Sigmoid colon (tissue), 7 donors: ENCODE measurements around the gene EEF2. TPM values are rescaled to one million over a fixed set of nuclear protein-coding genes. Genes with fewer than 3 reads are reported as not detected.
"Not testable (repeated sequence)": the region's sequence is repeated elsewhere in the genome, so short reads cannot be mapped to it uniquely, and the experiment has no call there.

Experiments used
- DNase-seq: peaks from one replicate; pipeline ENCODE4 v3.0.0-alpha.2; 2019
- H3K27ac ChIP-seq, 4 donors: fragments of 200-600 bp; sonication (generic); one replicate each; pipeline ENCODE4 v1.5.1; 2016 to 2019; ENCODE audit warnings: mild to moderate bottlenecking in 1 of 4
- H3K27me3 ChIP-seq, 3 donors: fragments of 200-600 bp; sonication (generic); one replicate each; pipeline ENCODE4 v1.5.1; 2019; ENCODE audit warnings: mild to moderate bottlenecking in 1 of 3
- H3K36me3 ChIP-seq, 4 donors: fragments of 200-600 bp; sonication (generic); one replicate each; pipeline ENCODE4 v1.5.1; 2016 to 2019
- H3K4me1 ChIP-seq, 4 donors: fragments of 200-600 bp; sonication (generic); one replicate each; pipeline ENCODE4 v1.5.1; 2017 to 2019
- H3K4me3 ChIP-seq, 4 donors: fragments of 200-600 bp; sonication (generic); one replicate each; pipeline ENCODE4 v1.5.1; 2017 to 2019; ENCODE audit warnings: mild to moderate bottlenecking in 2 of 4, moderate library complexity in 1 of 4
- H3K9me3 ChIP-seq, 4 donors: fragments of 200-600 bp in 3 of 4; sonication (generic) in 3 of 4; one replicate each; pipeline versions ENCODE4 v1.5.1 to v1.6.1; 2013 to 2019
- EP300 ChIP-seq, 4 donors: sonication (generic); formaldehyde crosslinking; IDR thresholded peaks; one replicate each; pipeline ENCODE4 v1.6.1; 2017; ENCODE audit warnings: antibody characterized with exemption in 4 of 4
- POLR2A ChIP-seq, 2 donors: fragments of 450-650 bp; IDR thresholded peaks; one replicate each; pipeline ENCODE4 v1.6.1; 2016; ENCODE audit warnings: antibody characterized with exemption in 2 of 2, mild to moderate bottlenecking in 2 of 2, moderate library complexity in 2 of 2
- POLR2AphosphoS5 ChIP-seq, 4 donors: sonication (generic); formaldehyde crosslinking; IDR thresholded peaks; one replicate each; pipeline ENCODE4 v1.6.1; 2017; ENCODE audit warnings: antibody characterized with exemption in 4 of 4
- WGBS, 2 donors: extraction: QIAGEN DNeasy Blood & Tissue Kit; methylation state at CpG; one replicate each; pipeline ENCODE4 v1.1.7; 2013; 5-methylcytosine and 5-hydroxymethylcytosine counted together
- intact Hi-C: fragments of 100-400 bp; cut with DNase I; formaldehyde crosslinking; loops from one replicate; pipeline ENCODE4 v1.15.1; 2023
- polyA plus RNA-seq, 3 donors: library from polyadenylated mRNA; stranded (reverse); fragments of 200-250 nt; gene quantifications; one replicate each; pipeline ENCODE4 v1.2.3, GENCODE V29; 2013
- total RNA-seq, 4 donors: library from RNA; depleted of rRNA; stranded (reverse); fragments of >200 nt; gene quantifications; one replicate each; pipeline ENCODE4 v1.1.0, GENCODE V29; 2016
- TF ChIP-seq, protein P1 (sequence below), 4 experiments: fragments of 450-650 bp in 3 of 4; fragments of 200-600 bp in 1 of 4; IDR thresholded peaks; one replicate each; pipeline ENCODE4 v1.5.1; 2016 to 2019; ENCODE audit warnings: antibody characterized with exemption in 4 of 4, mild to moderate bottlenecking in 3 of 4, moderate library complexity in 2 of 4
- donor health status: healthy with polysubstance abuse.
- donor health status: Bipolar disorder and iron deficiency.
- donor health status: healthy.

Gene EEF2
- total and polyA plus RNA-seq, 7 donors: 906 to 2,448 (median 1,842) TPM

DNA sequence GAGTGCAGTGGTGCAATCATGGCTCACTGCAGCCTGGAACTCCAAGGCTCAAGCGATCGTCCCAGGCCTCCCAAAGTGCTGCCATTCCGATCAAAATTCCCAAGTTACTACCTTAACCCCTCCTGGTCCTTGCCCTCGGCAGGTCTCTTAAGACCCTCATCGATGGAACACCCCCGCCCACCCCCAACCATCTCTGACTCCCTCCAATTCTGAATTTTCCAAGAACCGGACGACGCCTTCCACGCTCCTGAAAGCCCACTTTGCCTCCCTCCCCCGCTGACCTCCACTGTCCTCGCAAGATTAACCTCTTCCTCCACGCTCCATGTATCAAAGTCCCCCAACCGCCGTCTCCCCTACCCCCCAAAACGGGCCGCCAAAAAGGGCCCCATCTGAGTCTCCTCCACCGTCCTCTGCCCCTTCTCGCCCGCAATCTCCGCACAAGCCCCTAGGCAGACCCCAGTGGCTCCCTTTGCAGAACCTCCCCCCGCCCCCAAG lies 14.9 kb downstream of the EEF2 start:
- no peaks in the 10 kb centered on the region for H3K27me3 ChIP-seq
- peak overlapping the region; percentile 95 to 100 (median 98) for H3K4me3 ChIP-seq
- peak; percentile 63 for DNase-seq
- TF ChIP-seq, protein P1, sequence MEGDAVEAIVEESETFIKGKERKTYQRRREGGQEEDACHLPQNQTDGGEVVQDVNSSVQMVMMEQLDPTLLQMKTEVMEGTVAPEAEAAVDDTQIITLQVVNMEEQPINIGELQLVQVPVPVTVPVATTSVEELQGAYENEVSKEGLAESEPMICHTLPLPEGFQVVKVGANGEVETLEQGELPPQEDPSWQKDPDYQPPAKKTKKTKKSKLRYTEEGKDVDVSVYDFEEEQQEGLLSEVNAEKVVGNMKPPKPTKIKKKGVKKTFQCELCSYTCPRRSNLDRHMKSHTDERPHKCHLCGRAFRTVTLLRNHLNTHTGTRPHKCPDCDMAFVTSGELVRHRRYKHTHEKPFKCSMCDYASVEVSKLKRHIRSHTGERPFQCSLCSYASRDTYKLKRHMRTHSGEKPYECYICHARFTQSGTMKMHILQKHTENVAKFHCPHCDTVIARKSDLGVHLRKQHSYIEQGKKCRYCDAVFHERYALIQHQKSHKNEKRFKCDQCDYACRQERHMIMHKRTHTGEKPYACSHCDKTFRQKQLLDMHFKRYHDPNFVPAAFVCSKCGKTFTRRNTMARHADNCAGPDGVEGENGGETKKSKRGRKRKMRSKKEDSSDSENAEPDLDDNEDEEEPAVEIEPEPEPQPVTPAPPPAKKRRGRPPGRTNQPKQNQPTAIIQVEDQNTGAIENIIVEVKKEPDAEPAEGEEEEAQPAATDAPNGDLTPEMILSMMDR (IDR thresholded peaks at IDR 0.05): no peak
- no peak for TF ChIP-seq POLR2A (IDR thresholded peaks at IDR 0.05)
- TF ChIP-seq POLR2AphosphoS5 (IDR thresholded peaks at IDR 0.05): no peak
- TF ChIP-seq EP300 (IDR thresholded peaks at IDR 0.05): no peak
- peaks cover 0 to 54% (median 48%) of the 10 kb centered on the region in 4 donors for H3K4me1 ChIP-seq
- H3K9me3 ChIP-seq: no peaks in the 10 kb centered on the region
- H3K27ac ChIP-seq: peak overlapping the region; percentile 100
- H3K36me3 ChIP-seq: peaks cover 0 to 35% (median 8%) of the 10 kb centered on the region in 4 donors
- intact Hi-C loops: loop anchor here (2.0 to 5.0 kb wide), 2 partner anchors 14 to 208 kb away; partner anchors contain the start of genes APBA3, EEF2 and MRPL54
- 1% methylated on average over 22 of the region's 22 CpGs for WGBS, 2 donors

DNA sequence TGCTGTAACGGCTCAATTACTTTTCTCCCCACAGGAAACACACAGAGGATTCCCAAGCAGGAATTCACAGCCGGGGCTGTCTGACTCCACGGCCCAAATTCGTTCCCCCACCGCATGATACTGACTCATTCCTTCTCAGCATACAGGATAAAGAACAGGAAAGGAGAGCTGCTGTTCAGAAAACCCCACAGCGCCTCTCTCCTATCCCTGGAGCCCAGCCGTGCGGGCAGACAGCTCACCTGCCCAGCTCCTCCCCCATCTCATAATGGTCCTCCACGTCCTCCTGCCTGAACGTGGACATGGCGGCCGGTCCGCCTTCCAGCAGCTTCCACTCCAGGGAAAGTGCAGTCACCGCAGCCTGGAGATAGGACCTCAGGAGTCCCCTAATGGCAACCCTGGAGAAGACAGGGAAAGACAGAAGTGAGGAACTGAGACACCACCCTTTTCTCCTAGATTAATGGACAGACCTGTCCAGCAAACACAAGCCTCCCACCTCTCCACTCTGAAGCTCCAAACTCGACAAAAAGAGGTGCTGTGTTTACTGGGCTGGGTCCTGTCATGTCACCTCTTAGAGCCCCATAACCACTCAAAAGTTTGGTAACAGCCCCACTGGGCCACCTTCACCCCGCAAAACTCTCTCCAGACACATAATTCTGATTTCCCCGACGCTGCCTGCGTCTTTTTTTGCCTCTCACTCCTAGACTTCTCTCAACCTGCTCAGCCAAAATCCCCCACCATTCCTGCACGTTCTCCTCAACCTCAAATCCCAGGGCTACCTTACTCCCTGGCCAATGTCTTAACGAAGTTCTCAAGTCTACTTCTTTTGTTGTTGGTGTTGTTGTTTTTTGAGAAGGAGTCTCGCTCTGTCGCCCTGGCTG lies 15.6 kb downstream of the EEF2 start:
- Histone ChIP-seq H3K36me3 (peaks cover 0 to 37% (median 9%) of the 10 kb centered on the region in 4 donors), H3K27me3 (no peaks in the 10 kb centered on the region), H3K4me1 (peaks cover 0 to 61% (median 54%) of the 10 kb centered on the region in 4 donors), H3K27ac (peak overlapping the region; percentile 100), H3K4me3 (peak overlapping the region; percentile 95 to 100 (median 98)), H3K9me3 (no peaks in the 10 kb centered on the region)
- DNase-seq: peak; percentile 80
- intact Hi-C loops: loop anchor here (2.0 to 10.0 kb wide), 5 partner anchors 15 to 675 kb away; partner anchors contain the start of genes APBA3, EEF2, HDGFL2 and MRPL54
- TF ChIP-seq EP300 (IDR thresholded peaks at IDR 0.05) (no peak), POLR2AphosphoS5 (IDR thresholded peaks at IDR 0.05) (peak in 3 of 4 donors; percentile 43 to 72 (median 68)), POLR2A (IDR thresholded peaks at IDR 0.05) (peak in 1 of 2 donors; percentile 28)
- TF ChIP-seq, protein P1 (IDR thresholded peaks at IDR 0.05): peak in 1 of 4 experiments; percentile 36
- 49 to 50% methylated on average over 23 of the region's 23 CpGs for WGBS, 2 donors

DNA sequence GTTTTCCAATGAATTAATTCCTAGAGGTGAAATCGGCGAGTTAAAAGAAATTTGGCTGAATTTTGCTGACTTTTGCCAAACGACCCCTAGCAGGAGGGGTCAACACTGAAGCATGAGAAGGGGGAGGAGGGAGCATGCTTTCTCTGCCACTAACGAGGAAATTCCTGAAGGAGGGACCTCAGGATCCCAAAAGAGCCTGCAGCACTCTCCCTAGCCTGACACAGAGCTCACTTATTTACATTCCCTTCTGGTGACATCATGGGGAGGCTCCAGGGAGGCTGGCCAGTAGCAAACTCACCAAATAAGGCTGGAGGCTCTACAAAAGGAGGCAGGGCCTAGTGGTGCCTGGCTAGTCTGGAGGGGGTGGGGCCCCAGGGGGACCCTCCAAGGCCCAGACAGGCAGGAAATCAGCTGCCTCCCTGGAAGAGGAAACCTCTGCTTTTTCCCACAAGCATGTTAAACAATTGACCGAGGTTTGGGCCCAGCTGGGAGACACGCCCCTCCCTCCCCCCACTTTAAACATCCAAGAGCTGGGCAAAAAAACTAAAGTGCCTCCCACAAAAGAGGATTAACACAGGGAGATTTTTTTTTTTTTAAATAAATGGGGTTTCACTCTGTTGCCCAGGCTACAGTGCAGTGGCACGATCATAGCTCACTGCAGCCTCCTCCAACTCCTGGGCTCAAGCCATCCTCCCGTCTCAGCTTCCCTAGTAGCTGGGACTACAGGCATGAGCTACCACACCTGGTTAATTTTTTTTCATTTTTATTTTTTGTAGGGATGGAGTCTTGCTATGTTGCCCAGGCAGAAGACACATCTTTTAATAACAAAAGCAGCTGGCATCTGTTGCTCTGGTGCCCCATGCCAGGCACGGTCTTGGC lies 16.5 kb downstream of the EEF2 start:
- peaks cover 0 to 65% (median 55%) of the 10 kb centered on the region in 4 donors for H3K4me1 ChIP-seq
- TF ChIP-seq EP300 (IDR thresholded peaks at IDR 0.05) (peak in 2 of 4 donors; percentile 87 to 93), POLR2A (IDR thresholded peaks at IDR 0.05) (peak; percentile 7 to 26), POLR2AphosphoS5 (IDR thresholded peaks at IDR 0.05) (peak; percentile 74 to 96 (median 77))
- TF ChIP-seq, protein P1 (IDR thresholded peaks at IDR 0.05): no peak
- DNase-seq: peak; percentile 98
- H3K27me3 ChIP-seq: no peaks in the 10 kb centered on the region
- no peaks in the 10 kb centered on the region for H3K9me3 ChIP-seq
- peak overlapping the region in 3 of 4 donors; percentile 95 to 98 (median 97) for H3K4me3 ChIP-seq
- 48 to 54% methylated on average over 9 of the region's 9 CpGs for WGBS, 2 donors
- intact Hi-C loops: loop anchor here (5.0 to 10.0 kb wide), 3 partner anchors 274 to 676 kb away; partner anchors contain the start of gene HDGFL2
- H3K36me3 ChIP-seq: peaks cover 0 to 46% (median 17%) of the 10 kb centered on the region in 4 donors
- H3K27ac ChIP-seq: peak overlapping the region; percentile 100

DNA sequence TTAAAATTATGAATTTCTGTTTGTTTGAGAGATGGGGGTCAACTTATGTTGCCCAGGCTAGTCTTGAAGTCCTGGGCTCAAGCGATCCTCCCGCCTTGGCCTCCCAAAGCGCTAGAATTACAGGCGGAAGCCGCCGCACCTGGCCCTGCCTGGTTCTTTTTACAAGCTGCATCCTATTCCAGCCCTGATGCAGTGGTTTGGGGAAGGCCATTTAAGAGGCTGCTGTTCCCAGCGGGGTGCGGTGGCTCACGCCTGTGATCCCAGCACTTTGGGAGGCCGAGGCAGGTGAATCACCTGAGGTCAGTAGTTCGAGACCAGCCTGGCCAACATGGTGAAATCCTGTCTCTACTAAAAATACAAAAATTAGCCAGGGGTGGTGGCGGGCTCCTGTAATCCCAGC lies 17.3 kb downstream of the EEF2 start:
- intact Hi-C loops: loop anchor here (5.0 to 10.0 kb wide), 3 partner anchors 273 to 677 kb away; partner anchors contain the start of gene HDGFL2
- Histone ChIP-seq H3K4me3 (peak overlapping the region in 3 of 4 donors; percentile 8 to 28 (median 21)), H3K4me1 (peaks cover 0 to 65% (median 55%) of the 10 kb centered on the region in 4 donors), H3K36me3 (peaks cover 8 to 54% (median 25%) of the 10 kb centered on the region in 4 donors), H3K27ac (peak overlapping the region; percentile 100)
- TF ChIP-seq POLR2AphosphoS5 (IDR thresholded peaks at IDR 0.05): peak in 1 of 4 donors; percentile 15
- peak; percentile 70 for DNase-seq
- H3K27me3 ChIP-seq, H3K9me3 ChIP-seq: not testable (repeated sequence)
- WGBS, 2 donors: 88 to 92% methylated on average over 12 of the region's 12 CpGs
